ENCODE results near the gene TMEM30A. TPM values are rescaled to one million over a fixed set of nuclear protein-coding genes. Genes with fewer than 3 reads are reported as not detected.

The TMEM30A gene
- total and polyA plus RNA-seq, 2 of the 13 experiments (the other 11 are each of a cell fraction or from before 2014, with no cell fraction given), result 17.6 to 54.4 TPM

- H3K27me3 ChIP-seq (ENCODE audit: control insufficient read depth in 1 of 2, insufficient read depth in 2 of 2, low read length in 2 of 2), result peaks cover 6 to 64% of the 10 kb centered on the region in 2 experiments; a peak in 4 of 5 replicates
- BruUV-seq (replicated peaks), result no TSS peak
- H4K20me1 ChIP-seq (ENCODE audit: insufficient read depth, low read length), result no peaks in the 10 kb centered on the region
- 13% methylated on average over 17 of the region's 47 CpGs for WGBS (ENCODE audit: low lambda C conversion rate)
- intact Hi-C loops (cut with micrococcal nuclease; ENCODE audit: unreplicated experiment) (loop anchor here (1.0 to 10.0 kb wide), 5 partner anchors 140 to 1350 kb away; no protein-coding TSS in a partner anchor), in situ Hi-C loops (cut with HindIII; ENCODE audit: extremely low pct_ligation_motif_present, low pct_unique_long_range_greater_than_20kb) (loop anchor here (10.0 to 25.0 kb wide), 6 partner anchors 450 to 1468 kb away; no protein-coding TSS in a partner anchor)
- peak overlapping the region in 1 of 3 experiments; percentile 32; a peak in 1 of 6 replicates for H3K4me3 ChIP-seq (replicated peaks in 1 of 3; ENCODE audit: insufficient read depth in 1 of 3, low read depth in 2 of 3, low read length in 3 of 3)
- no peaks in the 10 kb centered on the region for H3K36me3 ChIP-seq (replicated peaks in 1 of 2; ENCODE audit: control insufficient read depth in 1 of 2, insufficient read depth in 2 of 2, low read length in 2 of 2)
- POLR2A ChIA-PET, result no interaction called here
- H3K9me3 ChIP-seq (ENCODE audit: low read length), result no peaks in the 10 kb centered on the region
- no peaks in the 10 kb centered on the region for H3K4me1 ChIP-seq (ENCODE audit: insufficient read depth, low read length)
- H3K79me2 ChIP-seq (ENCODE audit: insufficient read depth, low read length), result no peaks in the 10 kb centered on the region
- peak overlapping the region; percentile 35; the same call in 1 of the 2 replicates for H3K4me2 ChIP-seq (ENCODE audit: low read depth, low read length)
- no peak overlapping the region for H3K27ac ChIP-seq (ENCODE audit: extremely low read length, insufficient read depth, low read length)
- FAIRE-seq (no peak), ATAC-seq (no peak), DNase-seq (ENCODE audit: low spot score) (no peak)
- CTCF ChIA-PET (ENCODE audit: low intra/inter-chr PET ratio, low total read pairs), result interaction anchor here (1.1 to 1.9 kb wide), 2 partner anchors 306 to 861 kb away, joined by 4 to 5 read pairs; no protein-coding TSS in a partner anchor
- no peak overlapping the region for H3K9ac ChIP-seq (ENCODE audit: insufficient read depth, low read depth, low read length)
- TF ChIP-seq ZNF780A (CRISPR knock-in tag; IDR thresholded peaks at IDR 0.05), result no peak
- TF ChIP-seq MED8 (CRISPR knock-in tag; IDR thresholded peaks at IDR 0.05; ENCODE audit: insufficient replicate concordance), result no peak
- no peak for TF ChIP-seq ZNF30 (CRISPR knock-in tag; IDR thresholded peaks at IDR 0.05)
- TF ChIP-seq EZH2 (conservative IDR thresholded peaks at IDR 0.05; ENCODE audit: low read depth, low read length), result 0 out of 2 replicates have a peak, but pooled peaks have one; percentile 47
- TF ChIP-seq KDM3A (CRISPR knock-in tag; IDR thresholded peaks at IDR 0.05; ENCODE audit: low read depth), result no peak
- TF ChIP-seq ISL2 (CRISPR knock-in tag; IDR thresholded peaks at IDR 0.05), result no peak
- no peak for TF ChIP-seq ZNF883 (CRISPR knock-in tag; IDR thresholded peaks at IDR 0.05; ENCODE audit: not compliant biosample characterization)
- TF ChIP-seq HNRNPLL (IDR thresholded peaks at IDR 0.05; ENCODE audit: low read depth, low read length, poor library complexity, severe bottlenecking), result peak; percentile 17
- no peak overlapping the region for H2AFZ ChIP-seq (ENCODE audit: low read length)
Measured at GRCh38 chr6:75204959-75205775, 79.4 kb downstream of the TMEM30A start.

Data from HepG2 (cell line).